Right forelimb (tissue), 1 donor: Measurements from ENCODE around the gene PRSS36.
"Not testable (repeated sequence)": the region's sequence is repeated elsewhere in the genome, so short reads cannot be mapped to it uniquely, and the experiment has no call there.

Source experiments
- DNase-seq: peaks from one replicate; pipeline ENCODE4 v3.0.0-alpha.2; 2018

PRSS36 gene

GRCh38 chr16:31141489-31142108, 8.3 kb downstream of the PRSS36 start:
- no peak for DNase-seq

- DNase-seq, result not testable (repeated sequence)
These were observed 8.8 kb downstream of the PRSS36 start for GRCh38 chr16:31141071-31141469.

DNA sequence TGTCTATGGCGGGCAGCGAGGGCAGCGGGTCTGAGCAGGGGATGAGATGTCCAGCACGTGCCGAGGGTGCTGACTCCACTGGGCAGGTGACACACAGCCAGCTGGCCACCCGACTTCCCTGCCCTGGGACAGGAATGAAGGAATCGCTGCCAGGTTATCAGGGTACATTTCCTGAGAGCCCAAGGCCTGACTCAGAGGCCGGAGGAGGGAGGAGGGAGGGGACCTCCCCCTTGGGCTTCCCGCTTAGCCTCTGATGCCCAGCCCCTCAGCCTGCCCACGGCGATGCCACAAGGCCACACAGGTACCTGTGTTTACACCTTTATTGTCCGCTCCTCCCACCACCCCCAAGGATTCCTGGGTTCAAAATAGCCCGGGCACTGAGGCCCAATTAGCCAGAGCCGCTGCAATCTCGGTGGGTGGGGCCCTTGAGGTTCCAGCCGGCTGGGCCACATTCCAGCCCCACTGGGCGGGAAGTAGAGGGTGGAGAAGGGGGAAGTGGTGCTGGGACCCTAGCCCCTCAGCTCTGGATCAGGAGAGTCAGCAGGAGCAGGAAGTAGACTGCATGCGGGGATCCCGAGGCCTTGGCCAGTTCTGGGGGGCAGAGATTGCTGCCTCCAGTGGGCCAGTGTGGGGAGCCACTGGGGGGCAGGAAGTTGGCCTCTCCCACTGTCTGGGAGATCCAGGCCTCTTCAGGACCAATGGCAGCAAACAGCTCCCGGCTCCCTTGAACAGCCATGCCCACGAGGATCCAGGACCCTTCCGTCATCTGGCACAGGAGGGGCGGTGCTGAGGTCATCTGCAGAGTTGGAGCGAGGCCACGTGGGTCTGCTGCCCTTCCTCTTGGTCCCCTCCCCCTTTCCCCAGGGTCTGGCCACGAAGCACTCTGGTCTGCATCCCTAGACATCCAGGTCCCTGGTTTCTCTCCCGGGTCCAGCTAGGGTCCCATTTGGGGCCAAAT, 11.0 kb downstream of the PRSS36 start:
- DNase-seq, result no peak

GRCh38 chr16:31136822-31137499, 12.9 kb downstream of the PRSS36 start:
- DNase-seq, result not testable (repeated sequence)

GRCh38 chr16:31136287-31136662, 13.6 kb downstream of the PRSS36 start:
- no peak for DNase-seq

- no peak for DNase-seq
These were observed 14.2 kb downstream of the PRSS36 start, which contains the start of gene PRSS8 for GRCh38 chr16:31135535-31136286. Gene PRSS8 (minus strand): TSS chr16:31135727. CDS start chr16:31135498, 229 bp downstream.

DNA sequence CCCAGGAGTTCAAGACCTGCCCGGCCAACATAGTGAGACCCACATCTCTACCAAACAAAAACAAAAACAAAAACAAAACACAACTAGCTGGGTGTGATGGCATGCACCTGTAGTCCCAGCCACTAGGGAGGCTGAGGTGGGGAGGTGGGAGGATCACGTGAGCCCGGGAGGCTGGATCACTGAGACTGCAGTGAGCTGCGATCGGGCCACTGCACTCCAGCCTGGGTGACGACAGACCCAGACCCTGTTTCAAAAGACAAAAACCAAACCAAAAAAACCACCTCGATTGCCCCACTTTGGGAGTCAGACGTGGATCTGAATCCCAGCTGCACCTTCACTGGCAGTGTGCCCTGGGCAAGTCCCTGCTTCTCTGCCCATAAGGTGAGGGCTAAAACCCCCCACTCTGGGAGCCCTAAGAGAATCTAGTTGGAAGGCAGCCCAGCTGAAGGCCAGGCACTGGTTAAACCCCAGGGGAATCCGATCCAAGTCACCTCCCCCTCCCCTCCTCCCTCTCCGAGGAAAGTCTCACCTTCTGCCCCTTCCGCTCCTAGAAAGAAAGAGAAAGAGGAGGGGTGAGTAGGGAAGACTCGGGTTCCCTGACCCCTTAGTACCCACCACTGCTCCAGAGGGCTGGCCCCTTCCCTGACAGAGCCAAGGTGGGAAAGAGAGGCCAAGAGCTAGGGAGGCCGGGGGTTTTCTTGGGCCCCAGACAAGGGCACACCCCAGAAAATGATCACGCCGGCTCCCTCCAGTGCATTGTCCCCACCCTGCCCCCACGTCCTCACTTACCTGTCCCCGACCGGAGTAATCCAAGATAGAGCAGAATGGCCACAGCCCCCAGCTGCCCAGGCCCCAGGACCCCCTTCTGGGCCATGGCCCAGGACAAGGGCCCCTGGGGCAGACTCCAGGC, 15.0 kb downstream of the PRSS36 start:
- DNase-seq, result no peak

- no peak for DNase-seq
These were observed 15.7 kb downstream of the PRSS36 start for GRCh38 chr16:31134091-31134571.

DNA sequence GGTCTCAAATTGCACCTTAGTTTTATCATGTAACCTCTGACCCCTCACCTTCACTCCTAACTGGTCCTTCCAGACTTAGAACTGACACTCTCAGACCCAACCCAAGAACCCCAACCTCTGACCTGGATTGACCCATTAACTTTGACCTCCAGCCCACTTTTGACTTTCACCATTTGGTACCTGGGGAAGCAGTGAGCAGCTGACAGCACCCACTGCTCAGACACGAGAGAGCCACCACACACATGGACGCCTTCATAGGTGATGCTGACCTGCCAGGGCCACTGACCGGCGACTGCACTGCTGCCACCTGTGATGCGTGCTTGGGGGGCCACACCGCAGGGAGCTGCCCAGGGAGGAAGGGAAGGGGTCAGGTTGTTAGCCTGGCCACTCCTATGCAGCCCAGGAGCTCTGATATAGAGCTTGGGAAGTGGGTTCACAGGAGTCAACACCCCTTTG, 16.8 kb downstream of the PRSS36 start:
- no peak for DNase-seq

- DNase-seq, result no peak
These were observed 17.4 kb downstream of the PRSS36 start for GRCh38 chr16:31132303-31132979.

DNA sequence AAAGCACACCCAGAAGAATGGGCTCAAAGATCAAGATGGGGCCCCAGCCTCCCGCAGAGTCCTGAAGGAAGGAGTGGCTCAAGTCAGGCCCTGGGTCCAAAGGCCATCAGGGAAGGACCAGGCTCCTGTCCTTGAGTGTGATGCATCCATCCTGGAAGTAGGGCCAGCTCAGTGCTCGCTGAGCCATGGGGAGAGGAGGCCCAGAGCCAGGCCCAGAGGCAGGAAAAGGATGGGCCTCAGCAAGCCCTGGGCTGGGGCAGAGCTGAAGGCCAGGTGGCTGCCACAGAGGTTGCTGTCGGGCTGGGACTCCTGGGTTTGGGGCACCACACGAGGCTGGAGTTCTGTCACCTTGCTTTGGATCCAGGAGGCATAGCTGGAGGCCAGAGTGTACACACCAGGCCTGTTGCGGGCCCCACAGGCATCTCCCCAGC, 18.0 kb downstream of the PRSS36 start:
- no peak for DNase-seq

DNA sequence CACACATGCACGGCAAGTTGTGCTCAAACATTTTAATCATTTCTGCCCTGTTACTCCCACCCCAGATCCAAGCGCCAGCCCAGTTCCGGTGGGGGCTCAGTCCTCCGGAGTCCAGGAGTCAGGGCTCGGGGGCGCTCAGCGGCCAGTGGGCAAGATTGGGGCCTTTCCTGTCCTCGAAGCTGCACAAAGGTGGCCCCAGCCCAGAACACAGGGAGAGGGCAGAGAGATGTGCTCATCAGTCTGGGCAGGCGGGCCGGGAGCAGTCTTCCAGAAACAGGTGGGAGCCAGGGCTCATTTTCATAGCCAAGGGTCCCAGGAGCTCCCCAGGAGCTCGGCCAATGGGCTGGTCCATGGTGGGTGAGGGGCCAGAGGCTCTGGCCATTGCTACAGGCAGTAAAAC, 18.4 kb downstream of the PRSS36 start:
- DNase-seq, result no peak

GRCh38 chr16:31130899-31131298, 19.0 kb downstream of the PRSS36 start:
- DNase-seq, result no peak

- DNase-seq, result no peak
These were observed 19.5 kb downstream of the PRSS36 start for GRCh38 chr16:31130336-31130891.

DNA sequence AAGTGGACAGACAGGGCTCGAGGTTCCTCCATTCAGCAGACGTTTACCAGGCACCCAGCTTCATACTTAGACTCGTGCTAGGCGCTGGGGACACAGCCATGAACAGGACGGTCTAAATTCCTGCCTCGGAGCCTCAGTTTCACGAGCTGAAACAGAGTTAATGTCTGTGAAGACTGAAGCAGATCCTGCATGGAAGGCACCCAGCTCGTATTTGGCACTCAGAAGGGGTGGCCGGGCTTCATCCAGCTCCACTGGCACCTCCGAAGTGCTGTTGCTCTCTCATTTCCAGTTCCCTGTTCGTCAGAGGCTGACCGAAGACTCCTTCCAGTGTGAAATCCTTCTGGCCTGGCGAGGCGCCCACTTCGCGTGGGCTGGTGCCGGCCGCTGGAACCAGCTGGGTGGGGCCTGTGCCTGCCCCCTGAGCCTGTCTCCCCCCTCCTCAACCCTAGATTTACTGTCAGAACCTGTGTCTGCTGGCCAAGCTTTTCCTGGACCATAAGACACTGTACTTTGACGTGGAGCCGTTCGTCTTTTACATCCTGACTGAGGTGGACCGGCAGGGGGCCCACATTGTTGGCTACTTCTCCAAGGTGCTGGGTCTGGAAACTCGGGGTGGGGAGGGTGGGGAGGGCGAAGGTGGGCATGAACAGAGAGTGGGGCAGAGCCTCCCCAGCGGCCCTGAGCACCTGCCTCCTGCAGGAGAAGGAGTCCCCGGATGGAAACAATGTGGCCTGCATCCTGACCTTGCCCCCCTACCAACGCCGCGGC, 20.1 kb downstream of the PRSS36 start:
- no peak for DNase-seq

DNA sequence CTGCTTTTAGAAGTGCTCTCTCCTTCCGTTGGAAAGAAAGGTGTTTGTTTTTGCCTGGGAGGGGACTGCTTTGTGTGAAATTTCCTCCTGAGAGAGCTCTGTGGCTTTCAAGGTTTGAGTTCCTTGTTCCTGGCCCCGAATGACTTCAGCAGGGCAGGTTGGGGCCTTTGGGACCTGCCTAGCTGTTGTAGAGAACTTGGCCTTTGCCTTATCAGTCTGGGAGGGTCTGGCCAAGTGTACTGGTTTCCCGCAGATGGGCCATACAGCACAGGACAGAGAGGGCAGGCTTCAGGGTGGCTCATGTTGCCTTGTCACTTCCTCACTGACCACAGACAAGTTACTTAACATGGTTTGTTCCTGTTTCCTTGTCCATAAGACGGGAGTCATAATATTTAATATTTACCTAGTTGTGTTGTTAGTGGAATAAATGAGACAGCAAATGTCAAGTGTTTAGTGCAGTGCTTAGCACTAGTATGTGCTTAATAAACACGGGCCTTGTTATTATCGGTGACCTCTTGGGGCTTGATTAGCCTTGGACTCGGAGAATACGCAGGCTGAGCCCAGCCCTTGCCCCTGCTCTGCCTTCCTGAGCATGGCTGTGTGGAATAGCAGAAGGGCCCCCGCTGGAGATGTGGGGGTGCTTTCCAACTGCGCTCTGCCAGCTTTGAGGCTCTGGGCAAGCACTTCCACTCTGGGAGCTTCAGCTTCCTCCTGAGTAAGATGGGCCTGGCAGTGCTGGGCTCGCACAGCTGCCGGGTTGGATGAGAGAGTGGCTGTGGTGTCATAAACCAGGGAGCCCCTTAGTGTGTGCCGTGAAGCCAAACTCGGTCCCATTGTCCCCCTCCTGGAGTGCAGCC, 20.9 kb downstream of the PRSS36 start:
- no peak for DNase-seq

- DNase-seq, result no peak
These were observed 22.7 kb downstream of the PRSS36 start for GRCh38 chr16:31127182-31127581.

DNA sequence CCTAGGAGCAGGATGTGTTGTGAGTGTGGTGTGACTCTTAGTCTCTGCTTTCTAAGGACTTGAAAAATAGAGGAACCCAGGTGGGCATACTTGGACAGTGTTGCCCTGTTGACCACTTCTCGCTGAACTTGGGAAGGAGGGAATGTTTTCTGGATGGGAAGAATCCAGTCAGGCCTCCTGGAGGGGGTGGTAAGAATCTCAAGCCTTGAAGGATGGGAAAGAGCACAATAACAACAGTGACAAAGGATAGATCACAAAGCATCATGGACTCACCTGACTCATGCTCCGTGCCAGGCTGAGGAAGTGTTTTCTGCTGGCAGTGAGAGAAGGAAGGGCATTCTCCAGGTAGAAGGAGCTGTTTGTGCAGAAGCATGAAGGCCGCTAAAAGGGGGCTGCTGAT, 24.0 kb downstream of the PRSS36 start:
- DNase-seq, result no peak

DNA sequence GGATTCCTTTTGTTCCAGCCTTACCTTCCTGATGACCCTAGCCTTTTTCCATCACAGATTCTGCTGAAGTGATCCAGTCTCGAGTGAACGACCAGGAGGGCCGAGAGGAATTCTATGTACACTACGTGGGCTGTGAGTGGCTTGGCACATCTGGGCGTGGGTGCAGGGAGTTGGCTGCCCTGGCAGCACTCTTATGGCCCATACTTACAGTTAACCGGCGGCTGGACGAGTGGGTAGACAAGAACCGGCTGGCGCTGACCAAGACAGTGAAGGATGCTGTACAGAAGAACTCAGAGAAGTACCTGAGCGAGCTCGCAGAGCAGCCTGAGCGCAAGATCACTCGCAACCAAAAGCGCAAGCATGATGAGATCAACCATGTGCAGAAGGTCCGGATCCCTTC, 29.7 kb downstream of the PRSS36 start:
- no peak for DNase-seq
